GM21723 (cell line): ENCODE measurements around the gene TMEM62.
A peak's percentile ranks its signal among the peaks of the same experiment; 100 is the strongest.
"Not testable (repeated sequence)": the region's sequence is repeated elsewhere in the genome, so short reads cannot be mapped to it uniquely, and the experiment has no call there.

Experiments used
- ATAC-seq: cut with Tn5 transposase; IDR thresholded peaks from one replicate; pipeline ENCODE4 v1.9.1; 2021; ENCODE audit warnings: mild to moderate bottlenecking, moderate library complexity; ENCODE audit not compliant: unreplicated experiment

The TMEM62 gene

GRCh38 chr15:43175656-43176309 is 42.4 kb downstream of the TMEM62 start:
- not testable (repeated sequence) for ATAC-seq

DNA sequence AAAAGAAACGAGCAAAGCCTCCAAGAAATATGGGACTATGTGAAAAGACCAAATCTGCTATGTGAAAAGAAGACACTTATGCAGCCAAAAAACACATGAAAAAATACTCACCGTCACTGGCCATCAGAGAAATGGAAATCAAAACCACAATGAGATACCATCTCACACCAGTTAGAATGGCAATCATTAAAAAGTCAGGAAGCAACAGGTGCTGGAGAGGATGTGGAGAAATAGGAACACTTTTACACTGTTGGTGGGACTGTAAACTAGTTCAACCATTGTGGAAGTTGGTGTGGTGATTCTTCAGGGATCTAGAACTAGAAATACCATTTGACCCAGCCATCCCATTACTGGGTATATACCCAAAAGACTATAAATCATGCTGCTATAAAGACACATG is 43.8 kb downstream of the TMEM62 start:
- not testable (repeated sequence) for ATAC-seq

GRCh38 chr15:43183270-43183669 is 49.9 kb downstream of the TMEM62 start:
- no peak for ATAC-seq

DNA sequence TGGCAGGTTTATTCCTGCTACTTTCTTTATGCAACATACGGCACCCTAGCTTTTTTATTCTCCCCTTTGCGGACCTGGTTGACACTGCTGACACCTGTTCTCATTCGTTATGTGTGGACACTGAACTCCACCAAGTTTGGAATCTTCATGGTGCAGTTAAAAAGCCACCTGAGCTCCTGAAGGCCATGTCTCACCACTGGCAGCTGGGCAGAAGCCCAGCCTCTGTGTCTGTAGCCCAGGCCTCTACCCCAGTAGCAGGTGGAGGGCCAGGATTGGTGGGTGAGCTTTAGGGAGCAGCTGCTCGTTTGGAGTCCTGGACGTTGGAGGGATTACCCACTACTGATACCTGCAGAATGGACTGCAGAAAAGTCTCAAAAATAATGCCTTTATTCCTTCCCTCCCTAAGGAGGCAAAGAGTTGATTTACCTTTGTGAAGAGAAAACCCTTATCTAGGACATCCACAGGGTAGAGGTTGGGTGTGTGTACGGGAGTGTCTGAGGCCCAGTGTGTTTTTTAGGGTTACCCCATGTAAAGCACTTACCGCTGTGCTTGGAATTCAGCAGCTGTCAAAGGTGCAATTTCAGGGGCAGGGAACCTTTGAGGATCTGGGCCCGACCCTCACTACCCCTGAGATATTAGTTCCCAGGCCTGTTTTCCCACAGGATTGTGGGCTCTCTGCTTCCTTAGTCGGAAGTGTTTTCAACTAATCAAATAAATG is 51.2 kb downstream of the TMEM62 start:
- no peak for ATAC-seq

GRCh38 chr15:43185157-43186002 is 52.0 kb downstream of the TMEM62 start, which contains the start of gene CCNDBP1:
Gene CCNDBP1, plus strand, starts transcription at chr15:43185403. Its CDS starts 96 bp downstream, at chr15:43185499.
- ATAC-seq: peak; percentile 95

DNA sequence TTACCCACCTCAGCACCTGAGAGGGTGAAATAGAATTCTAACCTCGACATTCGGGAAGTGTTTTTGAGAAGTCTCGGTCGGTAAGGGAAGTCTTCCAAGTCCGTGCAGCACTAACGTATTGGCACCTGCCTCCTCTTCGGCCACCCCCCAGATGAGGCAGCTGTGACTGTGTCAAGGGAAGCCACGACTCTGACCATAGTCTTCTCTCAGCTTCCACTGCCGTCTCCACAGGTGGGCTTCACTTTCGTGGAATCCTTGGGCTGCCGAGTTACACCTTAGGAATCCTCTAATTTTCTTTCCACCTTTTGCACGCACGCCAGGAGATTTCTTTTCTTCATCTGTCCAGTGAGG is 52.6 kb downstream of the TMEM62 start:
- peak; percentile 29 for ATAC-seq

DNA sequence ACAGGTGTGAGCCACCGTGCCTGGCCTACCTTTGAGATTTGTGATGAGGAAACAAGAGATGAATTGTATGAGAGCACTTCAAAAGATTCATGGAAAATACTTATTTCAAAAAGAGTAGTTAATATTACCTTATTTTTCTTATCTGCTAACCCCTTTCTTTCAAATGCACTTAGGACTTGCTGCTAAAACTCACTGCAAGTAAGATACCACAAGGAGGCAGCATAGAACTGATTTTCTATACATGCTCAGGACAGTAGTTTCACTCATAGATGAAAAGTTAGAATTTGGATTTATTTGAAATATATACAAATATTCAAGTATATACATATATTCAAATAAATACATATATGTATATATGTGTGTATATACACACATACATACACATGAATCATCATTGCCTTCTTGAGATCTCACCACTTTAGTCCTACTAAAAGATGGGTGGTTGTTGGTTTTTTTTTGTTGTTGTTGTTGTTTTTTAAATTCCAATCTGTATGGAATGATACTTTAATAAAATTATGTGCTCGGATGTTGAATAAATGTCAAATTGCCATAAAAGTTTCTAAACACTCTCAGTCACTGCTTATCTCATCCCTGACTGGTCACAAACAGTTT is 54.3 kb downstream of the TMEM62 start:
- no peak for ATAC-seq

GRCh38 chr15:43189296-43189695 is 55.9 kb downstream of the TMEM62 start:
- ATAC-seq: no peak

- no peak for ATAC-seq
Observed at GRCh38 chr15:43190178-43190577, 56.8 kb downstream of the TMEM62 start.

DNA sequence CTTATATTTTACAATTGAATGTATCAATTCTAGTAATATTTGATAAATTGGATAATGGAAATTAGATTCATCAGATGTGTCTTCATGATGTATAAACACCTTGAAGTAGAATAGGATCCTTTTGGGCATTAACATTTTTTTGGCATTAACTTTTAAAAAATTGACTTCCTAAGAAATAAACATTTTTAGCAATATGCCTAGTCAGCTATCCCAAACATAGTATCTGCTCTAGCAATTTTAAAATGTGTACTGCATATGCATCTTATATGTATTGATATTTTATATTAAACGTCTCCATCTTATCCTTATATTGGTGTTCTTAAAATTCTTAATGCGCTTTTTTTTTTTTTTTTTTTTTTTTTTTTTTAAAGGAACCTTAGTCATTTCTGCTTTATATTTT is 60.3 kb downstream of the TMEM62 start:
- ATAC-seq: no peak

GRCh38 chr15:43194795-43195194 is 61.4 kb downstream of the TMEM62 start:
- ATAC-seq: no peak

GRCh38 chr15:43196760-43197548 is 63.6 kb downstream of the TMEM62 start:
- ATAC-seq: no peak

DNA sequence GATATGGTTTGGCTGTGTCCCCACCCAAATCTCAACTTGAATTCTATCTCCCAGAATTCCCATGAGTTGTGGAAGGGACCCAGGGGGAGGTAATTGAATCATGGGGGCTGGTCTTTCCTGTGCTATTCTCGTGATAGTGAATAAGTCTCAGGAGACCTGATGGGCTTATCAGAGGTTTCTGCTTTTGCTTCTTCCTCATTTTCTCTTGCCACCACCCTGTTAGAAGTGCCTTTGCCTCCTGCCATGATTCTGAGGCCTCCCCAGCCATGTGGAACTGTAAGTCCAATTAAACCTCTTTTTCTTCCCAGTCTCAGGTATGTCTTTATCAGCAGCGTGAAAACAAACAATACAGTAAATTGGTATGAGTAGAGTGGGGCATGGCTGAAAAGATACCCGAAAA is 64.4 kb downstream of the TMEM62 start:
- ATAC-seq: not testable (repeated sequence)

DNA sequence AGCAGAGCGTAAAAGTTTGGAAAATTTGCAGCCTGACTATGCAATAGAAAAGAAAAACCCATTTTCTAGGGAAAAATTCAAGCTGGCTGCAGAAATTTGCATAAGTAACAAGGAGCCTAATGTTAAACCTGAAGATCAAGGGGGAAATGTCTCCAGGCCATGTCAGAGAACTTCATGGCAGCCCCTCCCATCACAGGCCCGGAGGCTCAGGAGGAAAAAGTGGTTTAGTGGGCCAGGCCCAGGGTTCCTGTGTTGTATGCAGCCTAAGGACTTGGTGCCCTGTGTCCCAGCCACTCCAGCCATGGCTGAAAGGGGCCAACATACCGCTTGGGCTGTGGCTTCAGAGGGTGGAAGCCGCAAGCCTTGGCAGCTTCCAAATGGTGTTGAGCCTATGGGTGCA is 65.2 kb downstream of the TMEM62 start:
- not testable (repeated sequence) for ATAC-seq

GRCh38 chr15:43198992-43199391 is 65.6 kb downstream of the TMEM62 start:
- no peak for ATAC-seq

- no peak for ATAC-seq
Observed at GRCh38 chr15:43199945-43200488, 66.6 kb downstream of the TMEM62 start.

- no peak for ATAC-seq
Observed at GRCh38 chr15:43204016-43204901, 70.9 kb downstream of the TMEM62 start.

GRCh38 chr15:43206054-43206453 is 72.7 kb downstream of the TMEM62 start:
- ATAC-seq: no peak

GRCh38 chr15:43207024-43207423 is 73.6 kb downstream of the TMEM62 start:
- ATAC-seq: no peak
